Breast epithelium (tissue), 3 donors: Measurements from ENCODE around the gene PRKAR2A.

Experiments used
- CTCF ChIP-seq, 3 donors: fragments of 450-650 bp; IDR thresholded peaks; one replicate each; pipeline ENCODE4 v1.5.1; 2016 to 2017; ENCODE audit warnings: antibody characterized with exemption in 3 of 3, mild to moderate bottlenecking in 3 of 3, moderate library complexity in 3 of 3
- POLR2A ChIP-seq: fragments of 450-650 bp; IDR thresholded peaks from one replicate; pipeline ENCODE4 v1.6.1; 2016; ENCODE audit warnings: antibody characterized with exemption, mild to moderate bottlenecking, moderate library complexity

- no peak for TF ChIP-seq CTCF (IDR thresholded peaks at IDR 0.05)
- no peak for TF ChIP-seq POLR2A
These were observed 151.1 kb downstream of the PRKAR2A start for GRCh38 chr3:48696601-48697000.
